Astrocyte of the spinal cord (primary cell): ENCODE measurements around the gene HDAC5.
"Not testable (repeated sequence)": the region's sequence is repeated elsewhere in the genome, so short reads cannot be mapped to it uniquely, and the experiment has no call there.

Source experiments
- DNase-seq: peaks from one replicate; pipeline ENCODE4 v3.0.0; 2011; ENCODE audit warnings: low read depth, low spot score
- H3K4me3 ChIP-seq: 2 replicates; pipeline ENCODE4 v1.5.1; 2011; ENCODE audit warnings: low read depth, mild to moderate bottlenecking, low read length, moderate library complexity
- in situ Hi-C: cut with HindIII; loops from 2 replicates; pipeline ENCODE4 v1.10.0; 2017; ENCODE audit warnings: low sequenced_read_pairs
- TF ChIP-seq, protein P1 (sequence below): IDR thresholded peaks from 2 replicates; pipeline ENCODE4 v1.5.1; 2012; ENCODE audit warnings: low read depth, mild to moderate bottlenecking, low read length, inconsistent platforms

HDAC5 gene

DNA sequence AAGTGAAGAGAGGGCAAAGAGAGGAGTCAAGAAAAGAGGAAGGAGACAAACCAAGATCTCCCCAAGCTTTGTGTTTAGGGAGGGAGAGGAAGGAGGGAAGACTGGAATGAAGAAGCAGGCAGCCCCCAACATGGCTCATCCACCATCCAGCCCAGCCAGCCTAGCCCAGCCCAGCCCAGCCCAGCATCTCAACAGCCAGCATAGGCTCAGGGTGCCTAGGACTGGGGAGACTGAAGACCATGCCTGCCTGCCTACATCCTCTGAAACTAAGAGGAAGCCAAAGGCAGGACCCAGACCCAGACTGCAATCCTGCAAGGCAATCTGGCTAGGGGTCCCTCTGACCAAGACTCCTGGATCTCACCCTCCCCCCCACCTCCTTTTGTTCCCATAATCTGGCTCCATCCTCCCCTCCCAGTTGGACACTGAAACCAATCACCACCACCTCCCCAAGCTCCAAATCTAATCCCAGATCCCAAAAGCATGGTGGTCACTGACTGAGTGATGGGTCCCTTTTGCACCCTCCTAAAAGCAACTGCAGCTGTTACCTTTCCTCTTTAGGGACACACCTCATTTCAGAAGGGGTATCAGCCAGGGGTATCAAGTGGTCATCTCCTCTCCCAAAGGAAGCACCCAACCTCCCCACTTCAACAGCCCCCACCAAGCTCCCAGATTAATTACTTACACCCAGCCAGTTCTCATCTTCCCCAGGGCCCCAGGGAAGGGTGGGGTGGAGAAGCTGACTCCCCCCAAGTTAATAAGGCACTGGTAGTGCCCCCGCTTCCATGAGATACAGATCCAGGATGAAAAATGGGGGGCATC lies 1.2 kb downstream of the HDAC5 start:
- DNase-seq: no peak
- in situ Hi-C loops: no loop called here
- H3K4me3 ChIP-seq: peak overlapping the region; percentile 76
- TF ChIP-seq, protein P1, sequence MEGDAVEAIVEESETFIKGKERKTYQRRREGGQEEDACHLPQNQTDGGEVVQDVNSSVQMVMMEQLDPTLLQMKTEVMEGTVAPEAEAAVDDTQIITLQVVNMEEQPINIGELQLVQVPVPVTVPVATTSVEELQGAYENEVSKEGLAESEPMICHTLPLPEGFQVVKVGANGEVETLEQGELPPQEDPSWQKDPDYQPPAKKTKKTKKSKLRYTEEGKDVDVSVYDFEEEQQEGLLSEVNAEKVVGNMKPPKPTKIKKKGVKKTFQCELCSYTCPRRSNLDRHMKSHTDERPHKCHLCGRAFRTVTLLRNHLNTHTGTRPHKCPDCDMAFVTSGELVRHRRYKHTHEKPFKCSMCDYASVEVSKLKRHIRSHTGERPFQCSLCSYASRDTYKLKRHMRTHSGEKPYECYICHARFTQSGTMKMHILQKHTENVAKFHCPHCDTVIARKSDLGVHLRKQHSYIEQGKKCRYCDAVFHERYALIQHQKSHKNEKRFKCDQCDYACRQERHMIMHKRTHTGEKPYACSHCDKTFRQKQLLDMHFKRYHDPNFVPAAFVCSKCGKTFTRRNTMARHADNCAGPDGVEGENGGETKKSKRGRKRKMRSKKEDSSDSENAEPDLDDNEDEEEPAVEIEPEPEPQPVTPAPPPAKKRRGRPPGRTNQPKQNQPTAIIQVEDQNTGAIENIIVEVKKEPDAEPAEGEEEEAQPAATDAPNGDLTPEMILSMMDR: no peak

GRCh38 chr17:44120851-44121605 lies 2.4 kb downstream of the HDAC5 start:
- TF ChIP-seq, protein P1: no peak
- DNase-seq: no peak
- H3K4me3 ChIP-seq: no peak overlapping the region
- in situ Hi-C loops: no loop called here

DNA sequence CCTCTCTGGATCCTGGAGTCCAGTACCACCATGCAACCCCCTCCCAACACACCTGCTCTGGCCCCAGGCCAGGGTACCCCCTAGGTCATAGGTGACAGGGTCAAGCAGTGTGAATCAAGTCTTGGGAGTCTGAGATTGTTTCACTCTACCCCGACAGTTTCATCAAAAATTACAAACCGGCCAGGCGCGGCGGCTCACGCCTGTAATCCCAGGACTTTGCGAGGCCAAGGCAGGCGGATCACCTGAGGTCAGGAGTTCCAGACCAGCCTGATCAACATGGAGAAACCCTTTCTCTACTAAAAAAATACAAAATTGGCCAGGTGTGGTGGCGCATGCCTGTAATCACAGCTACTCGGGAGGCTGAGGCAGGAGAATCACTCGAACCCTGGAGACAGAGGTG lies 3.2 kb downstream of the HDAC5 start:
- in situ Hi-C loops, H3K4me3 ChIP-seq, DNase-seq: not testable (repeated sequence)

GRCh38 chr17:44119798-44120197 lies 3.6 kb downstream of the HDAC5 start:
- TF ChIP-seq, protein P1: no peak
- in situ Hi-C loops: no loop called here
- DNase-seq: no peak
- H3K4me3 ChIP-seq: no peak overlapping the region

DNA sequence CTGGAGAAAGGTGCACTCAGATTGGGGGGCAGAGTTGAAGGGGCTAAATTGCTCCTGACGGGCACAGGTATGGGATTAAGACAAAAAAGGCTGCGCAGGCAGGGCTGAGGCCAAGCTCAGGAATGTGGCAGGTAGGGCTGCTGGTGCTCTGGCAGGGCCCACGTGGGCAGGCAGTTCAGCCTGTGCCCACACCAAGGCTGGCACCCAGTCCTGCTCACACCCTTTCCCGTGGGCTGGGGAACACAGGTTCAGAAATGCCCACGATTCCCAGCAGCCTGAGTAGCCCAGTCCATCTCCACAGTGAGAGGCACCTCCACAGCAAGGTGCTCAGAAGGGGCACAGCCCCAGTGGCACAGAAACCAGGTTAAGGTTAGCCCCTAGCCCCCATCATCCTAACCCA lies 4.4 kb downstream of the HDAC5 start:
- TF ChIP-seq, protein P1: no peak
- H3K4me3 ChIP-seq: no peak overlapping the region
- in situ Hi-C loops: no loop called here
- no peak for DNase-seq

DNA sequence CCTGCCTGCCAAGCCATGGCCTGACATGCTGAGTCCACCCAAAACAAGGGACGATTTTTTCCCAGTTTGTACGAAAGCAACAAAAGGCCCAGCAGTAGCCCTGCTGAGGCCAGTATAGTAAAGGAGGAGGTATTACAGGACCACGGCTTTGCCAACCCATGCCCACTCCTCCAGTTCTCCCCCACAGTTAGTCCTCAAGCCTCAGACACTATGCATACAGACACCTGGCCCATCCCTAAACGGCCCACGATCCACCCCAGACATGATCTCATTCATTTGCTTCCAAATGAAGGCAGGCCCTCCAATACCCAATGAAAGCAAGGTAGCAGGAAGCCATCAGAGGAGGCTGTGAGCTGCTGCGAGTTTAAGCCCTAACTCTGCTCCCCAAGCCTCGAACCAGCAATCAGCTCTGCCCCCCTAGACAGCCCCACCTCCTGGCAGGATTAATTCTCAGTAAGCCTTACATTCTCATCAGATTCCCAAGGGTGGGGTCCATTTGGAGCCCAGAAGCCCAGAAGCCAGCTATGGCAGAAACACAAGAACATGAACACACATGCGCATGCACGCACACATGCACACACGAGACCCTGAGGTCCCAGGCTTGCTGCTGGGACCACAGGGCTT lies 4.9 kb downstream of the HDAC5 start:
- no peak for DNase-seq
- in situ Hi-C loops: no loop called here
- no peak overlapping the region for H3K4me3 ChIP-seq
- TF ChIP-seq, protein P1: no peak
